Activated CD4-positive, alpha-beta T cell treated with anti-CD3 and anti-CD28 coated beads, Interleukin-2, amount 10 ng/mL, durations not matched to agents 7 days and 5 days (primary cell): ENCODE measurements around the gene PDPN. TPM values are rescaled to one million over a fixed set of nuclear protein-coding genes. Genes with fewer than 3 reads are reported as not detected.

ENCODE experiments used
- total RNA-seq, 2 experiments: library from RNA; stranded (reverse); gene quantifications; one replicate each; pipeline ENCODE4 v1.2.3, GENCODE V29; 2021

The PDPN gene
- total RNA-seq, 2 experiments from 2014 or later, result not detected

Other genes starting within 250 kb of the PDPN start
- gene PRAMEF14, start 236.7 kb upstream of the PDPN start, total RNA-seq, result not detected
- not detected for gene PRAMEF19, start 211.9 kb upstream of the PDPN start, total RNA-seq
- not detected for gene PRAMEF17, start 194.2 kb upstream of the PDPN start, total RNA-seq
- not detected for gene PRAMEF20, start 173.4 kb upstream of the PDPN start, total RNA-seq
- gene LRRC38, start 69.8 kb upstream of the PDPN start, total RNA-seq, result not detected
- gene PRDM2, start 116.4 kb downstream of the PDPN start, total RNA-seq, result 10 to 100 TPM; 57.7 to 63.1 TPM